Muscle layer of colon (tissue), 2 donors: Measurements from ENCODE around the gene IGFBP5.

Source experiments
- H3K27ac ChIP-seq: one replicate; pipeline ENCODE4 v1.7.0; 2013; ENCODE audit warnings: low read depth, mild to moderate bottlenecking, low read length, moderate library complexity
- H3K27me3 ChIP-seq, 2 donors: one replicate each; pipeline ENCODE4 v1.7.0; 2013; ENCODE audit warnings: low read length in 2 of 2, mild to moderate bottlenecking in 2 of 2; ENCODE audit not compliant: insufficient read depth in 2 of 2, control insufficient read depth in 1 of 2
- H3K36me3 ChIP-seq: one replicate; pipeline ENCODE4 v1.7.0; 2013; ENCODE audit warnings: mild to moderate bottlenecking, low read length; ENCODE audit not compliant: insufficient read depth
- H3K4me1 ChIP-seq: one replicate; pipeline ENCODE4 v1.7.0; 2013; ENCODE audit warnings: mild to moderate bottlenecking, low read length; ENCODE audit not compliant: insufficient read depth
- H3K4me3 ChIP-seq, 2 donors: one replicate each; pipeline ENCODE4 v1.7.0; 2013; ENCODE audit warnings: low read length in 2 of 2, low read depth in 1 of 2, mild to moderate bottlenecking in 1 of 2, moderate library complexity in 1 of 2
- H3K9ac ChIP-seq: one replicate; pipeline ENCODE4 v1.7.0; 2013; ENCODE audit warnings: low read length
- H3K9me3 ChIP-seq: one replicate; pipeline ENCODE4 v1.7.0; 2013; ENCODE audit warnings: mild to moderate bottlenecking, low read length
- donor health status: abdominal sarcoma.
- donor health status: Adenocarcinoma of cecum.

The IGFBP5 gene

GRCh38 chr2:216685327-216685875, 9.9 kb downstream of the IGFBP5 start:
- no peak overlapping the region for H3K4me3 ChIP-seq
- H3K9ac ChIP-seq: no peak overlapping the region
- H3K27ac ChIP-seq: peak overlapping the region; percentile 32
- peaks cover 80% of the 10 kb centered on the region for H3K36me3 ChIP-seq
- H3K4me1 ChIP-seq: peaks cover 93% of the 10 kb centered on the region
- H3K27me3 ChIP-seq: no peaks in the 10 kb centered on the region
- H3K9me3 ChIP-seq: no peaks in the 10 kb centered on the region

- Histone ChIP-seq H3K27me3 (no peaks in the 10 kb centered on the region), H3K9ac (peak overlapping the region; percentile 21), H3K4me1 (peaks cover 91% of the 10 kb centered on the region), H3K9me3 (no peaks in the 10 kb centered on the region), H3K4me3 (no peak overlapping the region), H3K27ac (peak overlapping the region; percentile 71), H3K36me3 (peaks cover 71% of the 10 kb centered on the region)
These were observed 11.5 kb downstream of the IGFBP5 start for GRCh38 chr2:216683846-216684245.

- Histone ChIP-seq H3K9ac (no peak overlapping the region), H3K4me3 (peak overlapping the region in 1 of 2 donors; percentile 26), H3K4me1 (peaks cover 73% of the 10 kb centered on the region), H3K9me3 (no peaks in the 10 kb centered on the region), H3K27ac (peak overlapping the region; percentile 70), H3K27me3 (no peaks in the 10 kb centered on the region), H3K36me3 (peaks cover 74% of the 10 kb centered on the region)
These were observed 13.7 kb downstream of the IGFBP5 start for GRCh38 chr2:216681683-216682082.

- no peaks in the 10 kb centered on the region for H3K9me3 ChIP-seq
- peaks cover 74% of the 10 kb centered on the region for H3K36me3 ChIP-seq
- no peak overlapping the region for H3K9ac ChIP-seq
- H3K27me3 ChIP-seq: no peaks in the 10 kb centered on the region
- H3K27ac ChIP-seq: peak overlapping the region; percentile 70
- H3K4me3 ChIP-seq: no peak overlapping the region
- peaks cover 67% of the 10 kb centered on the region for H3K4me1 ChIP-seq
These were observed 14.3 kb downstream of the IGFBP5 start for GRCh38 chr2:216680951-216681629.

- H3K27ac ChIP-seq: peak overlapping the region; percentile 66
- H3K9ac ChIP-seq: no peak overlapping the region
- H3K4me3 ChIP-seq: no peak overlapping the region
- H3K27me3 ChIP-seq: no peaks in the 10 kb centered on the region
- no peaks in the 10 kb centered on the region for H3K9me3 ChIP-seq
- H3K4me1 ChIP-seq: peaks cover 54% of the 10 kb centered on the region
- peaks cover 77% of the 10 kb centered on the region for H3K36me3 ChIP-seq
These were observed 15.7 kb downstream of the IGFBP5 start for GRCh38 chr2:216679658-216680024.

GRCh38 chr2:216678813-216679657, 16.3 kb downstream of the IGFBP5 start:
- peak overlapping the region; percentile 66 for H3K27ac ChIP-seq
- H3K9ac ChIP-seq: no peak overlapping the region
- peaks cover 48% of the 10 kb centered on the region for H3K4me1 ChIP-seq
- no peaks in the 10 kb centered on the region for H3K9me3 ChIP-seq
- peaks cover 78% of the 10 kb centered on the region for H3K36me3 ChIP-seq
- H3K27me3 ChIP-seq: no peaks in the 10 kb centered on the region
- no peak overlapping the region for H3K4me3 ChIP-seq

GRCh38 chr2:216678098-216678465, 17.3 kb downstream of the IGFBP5 start:
- no peaks in the 10 kb centered on the region for H3K9me3 ChIP-seq
- peaks cover 38% of the 10 kb centered on the region for H3K4me1 ChIP-seq
- H3K27me3 ChIP-seq: no peaks in the 10 kb centered on the region
- H3K36me3 ChIP-seq: peaks cover 78% of the 10 kb centered on the region
- no peak overlapping the region for H3K4me3 ChIP-seq
- no peak overlapping the region for H3K9ac ChIP-seq
- no peak overlapping the region for H3K27ac ChIP-seq

- no peaks in the 10 kb centered on the region for H3K9me3 ChIP-seq
- H3K36me3 ChIP-seq: peaks cover 78% of the 10 kb centered on the region
- H3K27me3 ChIP-seq: no peaks in the 10 kb centered on the region
- H3K4me3 ChIP-seq: no peak overlapping the region
- no peak overlapping the region for H3K9ac ChIP-seq
- no peak overlapping the region for H3K27ac ChIP-seq
- peaks cover 35% of the 10 kb centered on the region for H3K4me1 ChIP-seq
These were observed 17.8 kb downstream of the IGFBP5 start for GRCh38 chr2:216677439-216678097.

- H3K27me3 ChIP-seq: no peaks in the 10 kb centered on the region
- H3K9ac ChIP-seq: no peak overlapping the region
- peaks cover 72% of the 10 kb centered on the region for H3K36me3 ChIP-seq
- H3K27ac ChIP-seq: no peak overlapping the region
- peaks cover 28% of the 10 kb centered on the region for H3K4me1 ChIP-seq
- no peak overlapping the region for H3K4me3 ChIP-seq
- H3K9me3 ChIP-seq: no peaks in the 10 kb centered on the region
These were observed 18.7 kb downstream of the IGFBP5 start for GRCh38 chr2:216676630-216677029.

GRCh38 chr2:216674376-216674775, 21.0 kb downstream of the IGFBP5 start:
- no peak overlapping the region for H3K27ac ChIP-seq
- no peaks in the 10 kb centered on the region for H3K9me3 ChIP-seq
- no peaks in the 10 kb centered on the region for H3K27me3 ChIP-seq
- H3K4me3 ChIP-seq: no peak overlapping the region
- H3K36me3 ChIP-seq: peaks cover 60% of the 10 kb centered on the region
- peaks cover 6% of the 10 kb centered on the region for H3K4me1 ChIP-seq
- no peak overlapping the region for H3K9ac ChIP-seq

GRCh38 chr2:216673609-216674008, 21.7 kb downstream of the IGFBP5 start:
- Histone ChIP-seq H3K27ac (no peak overlapping the region), H3K9ac (no peak overlapping the region), H3K36me3 (peaks cover 52% of the 10 kb centered on the region), H3K4me1 (peaks cover 3% of the 10 kb centered on the region), H3K4me3 (no peak overlapping the region), H3K27me3 (no peaks in the 10 kb centered on the region), H3K9me3 (no peaks in the 10 kb centered on the region)
